HepG2 (cell line): ENCODE results near the gene RAN. TPM values are rescaled to one million over a fixed set of nuclear protein-coding genes. Genes with fewer than 3 reads are reported as not detected.

Experiments used
- ATF4 ChIP-seq, 2 experiments: fragments of 450-650 bp in 1 of 2; sonication (generic) in 1 of 2; formaldehyde crosslinking; IDR thresholded peaks; 2 replicates each; pipeline versions ENCODE4 v1.5.0 to v1.8.0; 2020 to 2022; ENCODE audit warnings: mild to moderate bottlenecking in 1 of 2, missing genetic modification reagents in 1 of 2
- E2F5 ChIP-seq: sonication (generic); formaldehyde crosslinking; conservative IDR thresholded peaks from 2 replicates; pipeline ENCODE4 v1.4.0; 2020; ENCODE audit warnings: missing genetic modification reagents
- EZH2 ChIP-seq: conservative IDR thresholded peaks from 2 replicates; pipeline ENCODE4 v1.6.1; 2012; ENCODE audit warnings: mild to moderate bottlenecking, low read depth, low read length, moderate library complexity
- HINFP ChIP-seq: sonication (generic); formaldehyde crosslinking; IDR thresholded peaks from 2 replicates; pipeline ENCODE4 v1.4.0; 2020; ENCODE audit warnings: low read depth, mild to moderate bottlenecking, missing genetic modification reagents
- HMG20A ChIP-seq: IDR thresholded peaks from 2 replicates; pipeline ENCODE4 v1.6.1; 2016; ENCODE audit warnings: borderline replicate concordance
- TFDP1 ChIP-seq: IDR thresholded peaks from 2 replicates; pipeline ENCODE4 v1.6.1; 2016; ENCODE audit warnings: missing compliant biosample characterization, missing genetic modification reagents, borderline replicate concordance
- TOE1 ChIP-seq: sonication (generic); formaldehyde crosslinking; IDR thresholded peaks from 2 replicates; pipeline ENCODE4 v1.4.0; 2020; ENCODE audit warnings: mild to moderate bottlenecking, missing genetic modification reagents
- XRCC5 ChIP-seq: fragments of 200-400 bp; formaldehyde crosslinking; optimal IDR thresholded peaks from 2 replicates; pipeline ENCODE3; 2017; ENCODE audit warnings: mild to moderate bottlenecking, low read length
- ZNF775 ChIP-seq: sonication (generic); formaldehyde crosslinking; IDR thresholded peaks from 2 replicates; pipeline ENCODE4 v1.4.0; 2020; ENCODE audit warnings: missing genetic modification reagents, mild to moderate bottlenecking, moderate library complexity, borderline replicate concordance
- ZNF776 ChIP-seq: sonication (generic); formaldehyde crosslinking; IDR thresholded peaks from 2 replicates; pipeline ENCODE4 v1.4.0; 2020; ENCODE audit warnings: mild to moderate bottlenecking, missing genetic modification reagents
- polyA plus RNA-seq, 8 experiments: library from polyadenylated mRNA; depleted of rRNA in 3 of 8; stranded (reverse) in 7 of 8; unstranded in 1 of 8; fragments of >200 nt; fragmentation: Illumina TruSeq in 4 of 8; extraction: Trizol in 4 of 8; gene quantifications; 2 replicates each; pipeline versions ENCODE4 v1.2.1 to v1.2.3, GENCODE V29; 2011 to 2016; ENCODE audit warnings: low read depth in 4 of 8, missing spikeins in 1 of 8, mixed read lengths in 1 of 8; ENCODE audit not compliant: insufficient read depth in 1 of 8
- total RNA-seq, 5 experiments: library from RNA; depleted of rRNA; stranded (reverse); fragments of >200 nt; fragmentation: Illumina TruSeq; extraction: Trizol; gene quantifications; 2 replicates each; pipeline ENCODE4 v1.2.3, GENCODE V29; 2016; ENCODE audit warnings: low read depth in 1 of 5

Gene RAN
- total and polyA plus RNA-seq, 2 of the 13 experiments (the other 11 are each of a cell fraction or from before 2014, with no cell fraction given) = 1,335 to 1,630 TPM

- TF ChIP-seq E2F5 (CRISPR knock-in tag) = no peak
- no peak for TF ChIP-seq EZH2
- TF ChIP-seq XRCC5 = no peak
- TF ChIP-seq TFDP1 (CRISPR knock-in tag) = no peak
- no peak for TF ChIP-seq HMG20A (CRISPR knock-in tag)
- no peak for TF ChIP-seq ZNF776 (CRISPR knock-in tag)
- no peak for TF ChIP-seq ZNF775 (CRISPR knock-in tag)
- TF ChIP-seq HINFP (CRISPR knock-in tag) = no peak
- no peak for TF ChIP-seq TOE1 (CRISPR knock-in tag)
- TF ChIP-seq ATF4 (CRISPR knock-in tag; IDR thresholded peaks at IDR 0.05) = no peak
Measured at GRCh38 chr12:130868412-130868811, 3.5 kb upstream of the RAN start (continued).
